COR-L47 (cell line): ENCODE measurements around the gene C12orf56.
"Not testable (repeated sequence)": the region's sequence is repeated elsewhere in the genome, so short reads cannot be mapped to it uniquely, and the experiment has no call there.

Experiments
- DNase-seq: peaks from one replicate; lab custom pipeline; 2025; lab: John Stamatoyannopoulos, UW

Gene C12orf56

DNA sequence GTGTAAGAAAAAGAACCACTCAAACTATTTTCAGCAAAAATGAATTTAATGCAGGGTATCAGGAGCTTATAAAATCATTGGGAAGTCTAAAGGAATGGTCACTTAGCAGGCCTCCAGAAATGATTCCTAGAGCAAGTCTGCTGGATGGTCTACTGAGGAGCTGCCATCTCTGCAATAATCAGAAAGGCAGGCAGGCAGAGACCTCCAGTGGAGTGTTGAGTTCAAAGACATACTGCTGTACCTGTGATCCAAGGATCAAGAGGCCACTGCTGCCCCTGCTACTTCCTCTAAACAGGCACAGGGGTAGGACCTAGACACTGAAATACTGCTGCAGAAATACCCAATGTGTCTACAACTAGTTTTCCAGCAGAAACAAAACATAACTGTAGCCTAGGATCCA is 154.0 kb downstream of the C12orf56 start:
- no peak for DNase-seq

DNA sequence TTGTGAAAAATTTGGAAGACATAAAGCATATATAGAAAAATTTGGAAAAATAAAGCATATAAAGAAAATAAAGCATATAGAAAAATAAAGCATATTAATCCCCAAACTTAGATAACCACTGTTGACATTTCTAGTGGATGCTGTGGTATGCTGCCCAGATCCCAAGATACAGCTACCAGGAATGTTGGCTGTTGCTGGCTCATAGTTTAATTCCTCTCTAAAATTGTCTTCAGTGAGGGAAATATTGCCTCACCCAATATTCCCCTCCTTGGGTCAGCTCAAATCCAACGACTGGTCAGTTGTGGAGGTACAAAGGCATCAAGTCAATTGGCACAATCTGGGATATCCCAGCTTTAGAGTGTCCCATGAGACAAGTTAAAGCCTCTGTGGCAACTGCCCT is 158.4 kb downstream of the C12orf56 start:
- DNase-seq: no peak

DNA sequence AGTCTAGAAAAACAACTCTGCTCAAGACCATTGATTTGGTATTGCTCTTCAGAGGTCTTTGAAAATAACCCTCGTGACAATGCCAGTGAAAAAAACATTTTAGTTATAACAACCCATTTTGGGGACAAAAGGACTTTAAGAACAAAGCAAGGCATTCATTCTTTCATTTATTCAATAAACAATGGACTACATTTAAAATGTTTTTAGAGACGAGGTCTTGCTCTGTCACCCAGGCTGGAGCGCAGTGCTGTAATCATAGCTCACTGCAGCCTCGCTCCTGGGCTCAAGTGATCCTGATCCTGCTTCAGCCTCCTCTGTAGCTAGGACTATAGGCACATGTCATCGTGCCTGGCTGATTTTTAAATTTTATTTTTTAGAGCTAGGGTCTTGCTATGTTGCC is 160.8 kb downstream of the C12orf56 start:
- no peak for DNase-seq

DNA sequence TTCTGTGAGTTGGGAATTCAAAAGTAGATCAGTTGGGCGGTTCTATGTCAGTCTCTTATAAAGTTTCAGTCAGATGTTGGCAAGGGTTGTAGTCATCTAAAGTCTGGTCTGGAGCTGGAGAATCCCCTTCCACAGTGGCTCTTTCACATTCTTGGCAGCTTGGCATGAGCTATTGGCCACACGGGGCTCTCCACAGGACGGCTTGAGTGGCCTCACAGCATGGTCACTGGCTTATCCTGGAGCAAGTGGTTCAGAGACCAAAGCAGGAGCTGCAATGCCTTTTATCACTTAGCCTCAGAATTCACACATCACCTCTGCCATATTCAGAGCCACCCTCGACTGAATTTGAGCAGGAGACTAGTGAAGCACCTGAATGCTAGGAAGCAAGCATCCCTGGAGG is 161.3 kb downstream of the C12orf56 start:
- DNase-seq: no peak

DNA sequence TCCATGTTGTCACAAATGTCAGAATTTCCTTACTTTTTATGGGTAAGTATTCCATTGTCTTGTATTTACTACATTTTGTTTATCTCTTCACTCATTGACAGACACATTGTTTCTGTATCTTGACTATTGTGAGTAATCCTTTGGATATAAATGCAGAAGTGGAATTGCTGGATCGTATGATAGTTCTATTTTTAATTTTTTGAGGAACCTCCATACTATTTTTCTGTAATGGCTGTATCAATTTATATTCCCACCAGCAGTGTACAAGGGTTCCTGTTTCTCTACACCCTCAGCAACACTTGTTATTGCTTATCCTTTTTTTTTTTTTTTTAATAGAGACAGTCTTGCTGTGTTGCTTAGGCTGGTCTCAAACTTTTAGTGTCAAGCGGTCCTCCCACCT is 164.9 kb downstream of the C12orf56 start:
- DNase-seq: no peak

DNA sequence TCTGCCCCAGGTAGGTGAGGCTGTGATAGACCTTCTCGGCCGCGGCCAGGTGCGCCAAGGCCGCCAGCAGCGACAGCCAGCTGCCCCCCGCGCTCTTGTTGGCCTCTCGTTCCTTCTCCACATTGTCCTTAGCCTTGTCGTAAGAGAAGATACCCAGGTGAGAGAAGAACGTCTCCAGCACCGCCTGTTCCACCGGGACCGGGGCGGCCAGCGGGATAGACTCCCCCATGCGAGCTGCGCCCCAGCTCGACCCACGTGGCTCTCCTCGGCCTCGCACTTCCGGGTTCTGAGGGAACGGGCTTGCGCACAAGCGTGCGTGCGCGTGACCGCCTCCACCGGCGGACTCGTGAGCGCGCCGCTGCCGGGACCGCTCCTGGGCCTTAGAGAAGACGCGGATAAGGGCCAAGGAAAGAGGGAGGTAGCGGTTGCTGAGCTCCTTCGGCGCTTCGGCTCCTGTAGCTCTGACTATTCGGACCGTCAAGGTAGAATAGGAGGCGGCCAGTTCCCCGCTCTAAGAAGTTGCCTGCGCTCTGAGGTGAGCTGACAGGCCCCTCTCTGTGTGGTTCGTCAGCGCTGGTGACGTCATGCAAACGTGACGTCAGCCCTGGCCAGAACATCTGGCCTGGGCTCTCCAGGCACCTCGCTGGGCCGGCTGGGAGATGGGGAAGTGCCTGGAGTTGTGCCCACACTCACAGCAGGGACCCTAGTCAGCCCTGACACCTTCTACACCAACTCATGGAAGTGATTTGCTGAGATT is 168.4 kb downstream of the C12orf56 start, which contains the start of gene KICS2:
Gene KICS2 (minus strand): TSS at position 288 of the 757 bp plus-strand sequence. CDS start 59 bp downstream, at position 229.
- peak; percentile 87 for DNase-seq

DNA sequence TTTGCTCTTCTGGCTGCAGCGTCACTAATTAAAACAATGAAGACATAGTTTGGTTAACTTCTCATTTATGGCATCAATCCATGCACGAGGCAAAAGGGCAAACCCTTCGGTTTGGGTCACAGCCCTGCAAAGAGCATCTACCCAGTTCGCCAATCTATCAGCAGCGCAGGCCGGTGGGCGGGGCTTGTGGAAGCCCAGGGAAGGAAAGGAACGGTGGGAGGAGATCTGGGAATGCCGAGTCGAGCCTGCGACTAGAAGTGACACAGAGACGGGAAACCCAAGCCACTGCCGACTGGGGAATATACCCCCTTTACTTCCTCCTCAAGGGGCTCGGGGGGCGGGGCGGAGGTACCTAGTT is 168.9 kb downstream of the C12orf56 start:
- peak; percentile 82 for DNase-seq

DNA sequence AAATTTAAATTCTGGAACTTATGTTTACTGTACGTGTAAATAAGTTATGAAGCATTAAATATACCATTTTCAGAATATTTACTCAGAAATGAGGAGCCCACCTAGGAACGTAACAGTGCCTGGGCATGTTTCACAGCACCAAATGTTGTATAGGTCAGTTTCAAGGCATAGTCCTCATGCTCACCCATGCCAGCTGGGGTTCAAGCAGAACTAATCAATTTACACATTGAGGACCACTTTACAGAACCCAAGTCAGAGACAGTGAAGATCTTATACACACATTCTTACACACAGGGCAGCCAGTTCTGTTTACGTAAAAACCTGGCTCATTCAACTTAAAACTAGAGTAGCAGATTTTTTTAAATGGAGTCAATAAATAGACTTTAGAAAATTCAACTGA is 170.5 kb downstream of the C12orf56 start:
- DNase-seq: no peak

DNA sequence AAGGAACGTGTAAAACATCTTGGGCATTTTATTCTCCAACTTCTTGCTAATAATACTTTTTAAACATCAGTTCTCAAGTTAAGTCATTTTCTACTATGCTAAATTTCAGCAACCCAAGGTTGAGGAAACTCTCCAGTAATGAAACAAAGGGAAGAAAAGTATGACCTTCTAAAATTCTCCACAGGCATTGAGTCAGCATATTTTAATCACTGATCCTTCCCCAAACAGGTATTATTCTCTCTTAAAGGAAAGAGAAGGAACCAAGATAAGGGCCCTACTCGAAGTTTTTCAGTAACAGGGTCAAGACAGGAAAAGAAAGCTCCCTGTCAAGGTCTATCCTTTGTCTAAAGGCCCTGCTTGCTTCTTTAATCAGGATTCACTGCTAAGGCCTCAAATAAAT is 171.4 kb downstream of the C12orf56 start:
- DNase-seq: no peak

DNA sequence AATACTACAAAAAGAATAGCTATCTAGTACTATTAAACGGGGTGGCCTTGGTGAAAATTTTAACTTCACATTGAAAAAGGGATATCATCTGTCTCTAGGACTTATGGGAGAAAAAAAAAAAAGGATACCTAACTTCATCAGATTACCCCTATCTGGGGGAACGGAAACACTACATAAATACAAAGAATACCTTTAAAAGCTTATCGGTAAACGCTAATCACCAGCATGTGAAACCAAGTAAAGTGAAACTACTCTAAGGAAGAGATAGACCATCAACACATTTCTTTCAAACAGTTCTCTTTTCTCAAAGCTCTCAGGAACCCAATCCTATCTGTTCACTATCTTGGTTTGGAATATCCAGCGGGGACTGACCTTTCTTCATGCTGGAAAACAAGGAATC is 172.0 kb downstream of the C12orf56 start:
- no peak for DNase-seq

DNA sequence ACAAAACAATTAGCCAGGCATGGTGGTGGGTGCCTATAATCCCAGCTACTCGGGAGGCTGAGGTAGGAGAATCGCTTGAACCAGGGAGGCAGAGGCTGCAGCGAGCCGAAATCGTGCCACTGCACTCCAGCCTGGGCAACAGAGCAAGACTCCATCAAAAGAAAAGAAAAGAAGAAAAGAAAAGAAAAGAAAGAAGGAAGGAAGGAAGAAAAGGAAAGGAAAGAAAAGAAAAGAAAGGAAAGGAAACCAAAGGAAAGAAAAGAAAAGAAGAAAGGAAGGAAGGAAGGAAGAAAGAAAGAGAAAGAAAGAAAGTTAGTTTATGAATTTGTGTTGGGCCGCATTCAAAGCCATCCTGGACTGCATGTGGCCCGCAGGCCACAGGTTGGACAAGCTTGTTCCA is 172.9 kb downstream of the C12orf56 start:
- not testable (repeated sequence) for DNase-seq

DNA sequence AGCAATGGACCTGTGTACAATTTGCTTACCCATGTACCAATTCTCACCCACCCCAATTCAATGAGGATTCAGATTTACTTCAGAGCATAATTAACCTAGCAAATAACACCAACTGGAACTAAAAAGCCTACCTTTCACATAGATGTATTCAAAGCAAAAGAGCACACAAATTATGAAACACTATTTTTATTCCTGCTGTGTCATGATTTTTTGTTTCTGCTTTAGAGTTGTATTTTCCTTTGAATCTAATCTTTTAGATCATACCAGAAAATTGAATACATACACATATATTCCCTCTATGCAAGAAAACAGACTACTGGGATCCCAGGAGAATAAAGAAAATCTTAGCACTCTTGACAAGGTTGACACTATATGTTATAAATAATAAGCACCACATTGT is 174.3 kb downstream of the C12orf56 start:
- no peak for DNase-seq
